ENCODE results near the gene MAS1L. TPM values are rescaled to one million over a fixed set of nuclear protein-coding genes. Genes with fewer than 3 reads are reported as not detected.

The MAS1L gene
- total RNA-seq, 1 experiment from 2014 or later = not detected

GRCh38 chr6:29519291-29520010, 31.7 kb upstream of the MAS1L start:
- ATAC-seq (no peak), DNase-seq (ENCODE audit: low read depth, low spot score) (no peak)
- Histone ChIP-seq H3K9ac (ENCODE audit: low read length) (no peak overlapping the region), H3K9me3 (ENCODE audit: control insufficient read depth in 1 of 2, insufficient read depth in 1 of 2, low read depth in 1 of 2, low read length in 2 of 2) (no peaks in the 10 kb centered on the region), H3K36me3 (ENCODE audit: control insufficient read depth in 1 of 2, insufficient read depth in 2 of 2, low read length in 2 of 2) (no peaks in the 10 kb centered on the region), H3K27me3 (ENCODE audit: insufficient read depth, low read length) (no peaks in the 10 kb centered on the region), H3K4me1 (ENCODE audit: control insufficient read depth in 1 of 2, insufficient read depth in 2 of 2, low read length in 2 of 2) (peaks cover 5 to 8% of the 10 kb centered on the region in 2 experiments; a peak in 3 of 4 replicates), H3K79me2 (ENCODE audit: insufficient read depth, low read length) (no peaks in the 10 kb centered on the region), H3K4me3 (replicated peaks in 1 of 2; ENCODE audit: low read depth in 1 of 2, low read length in 2 of 2) (no peak overlapping the region), H3K4me2 (ENCODE audit: low read length) (no peak overlapping the region), H3K27ac (ENCODE audit: low read depth, low read length) (no peak overlapping the region), H2AFZ (ENCODE audit: low read depth, low read length, poor library complexity, severe bottlenecking) (no peak overlapping the region), H4K20me1 (ENCODE audit: insufficient read depth) (no peaks in the 10 kb centered on the region), H3K9me2 (ENCODE audit: insufficient read depth) (no peaks in the 10 kb centered on the region)
- ChIA-PET POLR2A (no interaction called here), CTCF (no interaction called here), RAD21 (ENCODE audit: low non-redundant PET in 1 of 2, low total read pairs in 2 of 2, uncharacterized antibody in 2 of 2, unreplicated experiment in 2 of 2) (no interaction called here)
- no TSS peak for BruUV-seq (replicated peaks)
- TF ChIP-seq SP1 (IDR thresholded peaks at IDR 0.05; ENCODE audit: low read depth) (no peak), TCF7L2 (IDR thresholded peaks at IDR 0.05; ENCODE audit: borderline replicate concordance, extremely low read depth, insufficient read depth, insufficient read length) (no peak), MAX (IDR thresholded peaks at IDR 0.05) (no peak), REST (IDR thresholded peaks at IDR 0.05; ENCODE audit: low read depth) (no peak), POLR2AphosphoS5 (IDR thresholded peaks at IDR 0.05; ENCODE audit: low read depth, low read length) (no peak), SRF (IDR thresholded peaks at IDR 0.05; ENCODE audit: low read depth) (no peak), CEBPB (IDR thresholded peaks at IDR 0.05; ENCODE audit: low read depth) (no peak), ZNF274 (IDR thresholded peaks at IDR 0.05; ENCODE audit: low read depth, low read length) (no peak), RAD21 (IDR thresholded peaks at IDR 0.05; ENCODE audit: low read depth) (no peak), EZH2 (IDR thresholded peaks at IDR 0.05) (no peak), ZFX (IDR thresholded peaks at IDR 0.05) (no peak), CBX3 (IDR thresholded peaks at IDR 0.05; ENCODE audit: low read depth) (no peak), ATF3 (IDR thresholded peaks at IDR 0.05) (no peak), EZH2phosphoT487 (IDR thresholded peaks at IDR 0.05; ENCODE audit: borderline replicate concordance) (no peak), FOSL1 (IDR thresholded peaks at IDR 0.05; ENCODE audit: low read depth) (no peak), EGR1 (IDR thresholded peaks at IDR 0.05; ENCODE audit: low read depth) (no peak), SIN3A (IDR thresholded peaks at IDR 0.05; ENCODE audit: low read depth) (no peak)
- intact Hi-C loops (cut with micrococcal nuclease) = no loop called here

Data from HCT116 (cell line).